HG03469 (cell line): ENCODE results near the gene CREB5.

Source experiments
- ATAC-seq: cut with Tn5 transposase; IDR thresholded peaks from one replicate; pipeline ENCODE4 v1.9.1; 2021; ENCODE audit warnings: mild to moderate bottlenecking, moderate library complexity, moderate number of reproducible peaks; ENCODE audit not compliant: unreplicated experiment

Gene CREB5

GRCh38 chr7:28630350-28630749 is 218.0 kb downstream of the CREB5 start:
- ATAC-seq, result no peak

- ATAC-seq, result no peak
Measured at GRCh38 chr7:28631995-28632394, 219.7 kb downstream of the CREB5 start.

GRCh38 chr7:28638914-28639313 is 226.6 kb downstream of the CREB5 start:
- no peak for ATAC-seq

DNA sequence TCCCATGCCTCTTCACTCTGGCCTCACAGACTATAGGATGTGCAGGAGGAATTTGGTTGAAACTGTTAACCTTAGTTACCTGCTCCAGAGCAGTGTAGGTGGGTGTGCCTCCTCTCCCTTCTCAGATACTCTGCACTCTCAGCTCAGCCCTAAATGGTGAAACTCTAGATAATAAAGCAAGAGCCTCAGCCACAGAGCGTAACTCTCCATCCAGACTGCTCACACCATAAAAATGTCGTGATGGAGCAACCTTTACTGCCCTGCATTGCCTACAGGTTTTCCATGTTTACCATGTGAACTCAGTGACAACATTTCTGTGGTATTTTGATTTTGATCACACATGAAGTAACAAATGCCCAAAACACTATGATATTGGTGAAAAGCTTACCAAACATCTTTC is 227.7 kb downstream of the CREB5 start:
- ATAC-seq, result no peak

DNA sequence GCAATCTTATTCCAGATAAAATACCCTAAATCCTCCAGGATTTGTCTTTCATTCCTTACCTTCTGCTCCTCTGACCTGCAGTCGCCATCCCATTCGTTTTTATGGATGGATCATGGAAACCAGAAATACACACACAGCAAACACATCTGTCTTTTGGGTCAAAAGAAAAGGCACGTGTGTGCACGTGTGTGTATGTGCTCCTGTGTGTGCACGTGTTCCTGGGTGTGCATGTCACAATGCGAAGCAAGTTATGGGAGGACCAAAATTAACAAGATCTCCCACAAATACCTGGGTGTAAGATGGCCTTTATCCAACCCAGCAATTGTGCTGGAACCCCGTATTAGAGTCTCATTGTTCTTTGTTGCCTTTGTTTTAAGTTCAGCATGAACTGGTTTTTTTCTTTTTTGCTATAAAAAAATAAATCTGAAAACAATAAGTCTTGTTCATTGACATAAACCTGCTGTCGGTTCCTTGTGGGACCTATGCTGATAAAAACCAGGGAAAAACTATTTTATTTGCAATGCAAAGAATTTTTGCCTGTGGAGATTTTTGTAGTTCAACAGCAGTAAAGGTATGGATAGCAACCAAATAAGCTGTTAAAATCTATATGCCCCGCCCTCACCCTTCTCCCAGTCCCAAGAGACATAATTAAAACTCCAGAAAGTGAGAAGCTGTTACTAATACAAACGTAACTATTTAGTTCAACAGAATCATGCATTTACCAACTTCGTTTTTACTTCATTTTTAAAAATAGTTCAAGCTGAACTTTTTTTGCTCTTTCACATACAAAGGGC is 229.6 kb downstream of the CREB5 start:
- no peak for ATAC-seq

DNA sequence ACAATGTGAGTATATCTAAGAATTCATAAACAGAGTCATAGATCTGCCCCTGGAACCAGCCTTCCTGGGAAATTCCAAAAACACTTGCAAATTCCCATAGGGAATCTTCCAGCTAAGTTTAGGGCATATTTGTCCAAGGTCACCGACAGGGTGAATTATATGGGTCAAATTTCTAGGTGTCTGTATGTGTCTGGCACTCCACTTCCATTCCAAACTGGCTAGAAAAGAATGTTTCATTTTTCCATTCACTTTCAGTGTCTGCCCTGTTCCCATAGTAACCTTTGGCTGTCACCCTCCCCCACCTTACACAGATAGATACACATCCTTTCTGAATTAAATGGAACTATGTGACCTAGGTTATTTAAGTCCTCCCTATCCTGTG is 230.9 kb downstream of the CREB5 start:
- ATAC-seq, result no peak

DNA sequence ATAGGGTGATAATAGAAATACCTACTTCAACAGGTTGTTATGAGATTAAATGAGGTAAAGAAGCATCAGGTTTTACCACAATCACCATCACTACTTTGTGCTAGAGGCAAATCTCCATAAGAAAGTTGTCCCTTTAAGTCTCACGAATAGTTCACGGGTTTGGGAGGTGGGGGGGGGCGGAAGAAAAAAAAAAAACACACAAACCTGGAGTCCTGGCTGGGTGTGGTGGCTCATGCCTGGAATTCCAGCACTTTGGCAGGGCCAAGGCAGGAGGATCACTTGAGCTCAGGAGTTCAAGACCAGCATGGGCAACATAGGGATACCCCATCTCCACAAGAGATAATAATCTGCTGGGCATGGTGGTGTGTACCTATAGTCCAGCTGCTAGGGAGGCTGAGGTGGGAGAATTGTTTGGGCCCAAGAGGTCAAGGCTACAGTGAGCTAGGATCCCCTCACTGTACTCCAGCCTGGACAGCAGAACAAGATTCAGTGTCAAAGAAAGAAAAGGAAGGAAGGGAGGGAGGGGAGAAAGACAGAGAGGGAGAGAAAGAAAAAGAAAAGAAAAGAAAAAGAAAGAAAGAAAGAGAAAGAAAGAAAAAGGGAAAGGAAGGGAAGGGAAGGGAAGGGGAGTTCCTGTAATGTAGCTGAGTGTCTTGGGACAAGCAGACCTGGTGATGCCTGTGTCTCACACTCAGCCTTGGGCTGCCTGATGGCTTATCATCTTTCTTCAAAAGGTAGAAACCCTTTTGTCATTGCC is 231.4 kb downstream of the CREB5 start:
- ATAC-seq, result no peak

GRCh38 chr7:28645866-28646265 is 233.5 kb downstream of the CREB5 start:
- no peak for ATAC-seq

- ATAC-seq, result no peak
Measured at GRCh38 chr7:28646376-28647075, 234.2 kb downstream of the CREB5 start.

- ATAC-seq, result no peak
Measured at GRCh38 chr7:28647076-28647421, 234.7 kb downstream of the CREB5 start.

DNA sequence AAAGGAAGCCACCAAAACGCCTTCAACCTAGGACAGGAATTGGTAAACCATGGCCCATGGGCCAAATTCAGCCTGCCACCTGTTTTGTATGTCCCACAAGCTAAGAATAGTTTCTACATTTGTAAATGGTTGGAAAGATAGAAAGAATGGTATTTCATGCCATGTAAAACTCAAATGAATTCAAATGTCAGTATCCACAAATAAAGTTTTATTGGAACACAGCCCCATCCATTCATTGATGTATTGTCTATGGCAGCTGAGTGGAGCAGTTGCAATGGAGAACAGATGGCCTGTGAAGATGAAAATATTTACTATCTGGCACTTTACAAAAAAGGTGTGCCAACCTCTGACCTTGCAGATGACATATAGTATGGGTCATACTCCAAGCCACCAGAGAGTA is 236.9 kb downstream of the CREB5 start:
- no peak for ATAC-seq

- no peak for ATAC-seq
Measured at GRCh38 chr7:28649811-28650210, 237.5 kb downstream of the CREB5 start.

- no peak for ATAC-seq
Measured at GRCh38 chr7:28654110-28654509, 241.8 kb downstream of the CREB5 start.

DNA sequence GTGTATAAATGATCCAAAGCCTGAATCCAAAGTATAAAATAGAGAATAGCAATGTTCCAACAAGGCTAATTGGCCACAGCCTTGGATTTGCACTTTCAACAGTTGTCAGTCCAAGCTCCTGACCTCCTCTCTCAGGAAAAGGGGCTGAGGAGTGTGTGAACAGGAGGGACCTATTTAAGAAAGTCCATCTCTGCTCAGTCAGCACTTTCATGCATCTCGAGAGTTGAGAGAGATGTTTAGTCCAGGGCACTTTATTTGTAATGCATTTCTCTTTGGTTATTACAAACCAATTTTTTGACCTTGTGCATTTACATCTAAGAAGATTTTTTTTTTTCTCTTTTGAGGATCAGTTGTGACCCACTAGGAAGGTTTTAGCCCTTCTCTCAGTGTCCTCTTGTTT is 244.2 kb downstream of the CREB5 start:
- no peak for ATAC-seq

- no peak for ATAC-seq
Measured at GRCh38 chr7:28658381-28658780, 246.1 kb downstream of the CREB5 start.

GRCh38 chr7:28660132-28660531 is 247.8 kb downstream of the CREB5 start:
- no peak for ATAC-seq

DNA sequence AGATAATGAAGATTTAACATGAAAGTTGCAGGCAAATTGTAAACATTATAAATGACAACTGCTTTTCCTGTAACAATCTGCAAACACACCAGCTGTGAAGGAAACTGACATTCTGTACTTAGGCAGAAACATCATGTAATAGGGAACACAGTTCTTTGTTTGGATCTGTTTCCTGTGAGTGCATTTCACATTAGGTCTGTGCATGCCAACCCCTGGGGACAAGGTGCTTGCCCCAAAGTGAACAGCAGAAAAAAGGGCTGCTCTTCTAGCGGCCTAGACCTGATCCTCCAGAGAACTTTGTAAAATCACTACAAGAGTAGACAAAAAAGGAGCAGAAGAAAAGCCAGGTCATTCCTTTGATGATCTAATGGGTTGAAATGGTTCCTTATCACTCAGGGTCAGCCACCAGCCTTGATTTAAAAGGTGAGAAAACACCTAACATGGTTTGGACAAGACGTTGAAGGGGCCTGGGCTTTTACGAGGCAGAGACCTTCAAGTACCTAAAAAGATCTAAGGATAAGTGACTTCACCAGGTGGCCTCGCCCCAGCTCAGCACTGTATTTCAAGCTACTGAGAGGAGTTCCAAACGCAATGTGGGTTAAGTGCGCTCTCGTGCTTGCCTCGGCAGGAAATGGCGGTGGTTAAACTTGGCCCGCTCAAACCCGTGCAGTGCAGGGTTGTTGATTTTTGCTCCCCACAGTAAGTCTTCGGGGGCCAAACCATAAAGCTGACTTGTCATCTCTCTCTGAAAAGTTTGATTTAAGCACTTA is 249.7 kb downstream of the CREB5 start:
- ATAC-seq, result no peak

DNA sequence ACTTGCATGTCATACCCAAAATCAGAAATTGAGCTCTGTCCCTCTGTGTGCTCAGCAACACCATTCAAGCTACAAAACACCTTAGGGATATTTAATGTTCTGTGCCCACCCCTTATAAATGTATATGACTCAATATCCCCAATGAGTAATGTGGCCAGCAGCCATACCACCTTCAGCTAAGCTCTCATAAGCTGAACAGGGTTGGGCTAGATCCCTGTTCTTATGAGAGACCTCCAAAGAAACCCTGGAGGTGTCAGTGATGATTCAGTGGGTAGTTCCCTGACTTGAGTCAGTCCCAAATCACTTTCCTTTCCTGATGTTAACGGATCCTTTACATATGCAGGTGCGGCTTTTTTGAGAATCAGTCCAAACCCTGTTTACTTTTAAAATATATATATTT is 253.8 kb downstream of the CREB5 start:
- no peak for ATAC-seq

DNA sequence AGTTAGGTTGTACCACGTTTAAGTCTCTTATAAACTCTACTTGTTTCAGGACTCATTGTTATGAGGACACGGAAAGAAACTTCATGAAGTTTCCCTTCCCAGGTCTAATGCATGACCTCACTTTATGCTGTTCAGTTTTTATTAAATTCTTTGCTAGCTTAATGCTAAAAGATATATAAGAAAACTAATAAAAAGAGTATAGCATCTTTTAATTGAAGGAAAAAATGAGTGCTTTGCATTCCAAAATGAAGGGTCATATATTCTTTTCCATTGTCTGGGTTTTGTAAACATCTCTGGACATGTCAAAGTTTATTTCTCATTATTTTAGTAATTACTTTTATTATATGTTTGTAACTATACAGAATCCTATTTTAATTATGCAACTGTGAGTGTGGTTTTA is 255.8 kb downstream of the CREB5 start:
- no peak for ATAC-seq

- ATAC-seq, result no peak
Measured at GRCh38 chr7:28669330-28669729, 257.0 kb downstream of the CREB5 start.

GRCh38 chr7:28671526-28671925 is 259.2 kb downstream of the CREB5 start:
- no peak for ATAC-seq
